CMK (cell line): ENCODE data around the gene TSHR.
"Not testable (repeated sequence)": the region's sequence is repeated elsewhere in the genome, so short reads cannot be mapped to it uniquely, and the experiment has no call there.

Experiments
- DNase-seq: peaks from one replicate; pipeline ENCODE4 v3.0.0-alpha.2; 2010; ENCODE audit warnings: low read depth

Gene TSHR

DNA sequence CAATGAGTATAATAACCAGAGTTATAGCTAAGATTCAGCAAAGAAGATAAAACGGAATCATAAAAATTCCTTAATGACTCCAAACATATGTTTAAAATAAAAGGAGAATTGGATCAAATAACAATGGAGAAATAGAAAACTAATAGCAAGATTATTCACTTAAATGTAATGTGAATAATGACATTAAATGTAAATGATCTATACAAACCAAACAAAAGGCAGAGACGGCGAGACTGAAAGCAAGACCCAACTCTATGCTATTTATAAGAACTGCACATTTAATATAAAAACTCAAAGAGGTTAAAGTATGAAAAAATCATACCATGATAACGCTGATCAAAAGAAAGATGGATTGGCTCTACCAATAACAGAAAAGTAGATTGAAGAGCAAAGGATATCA lies 3.9 kb upstream of the TSHR start:
- DNase-seq = no peak

- not testable (repeated sequence) for DNase-seq
Observed at GRCh38 chr14:80953211-80953610, 2.2 kb upstream of the TSHR start.

DNA sequence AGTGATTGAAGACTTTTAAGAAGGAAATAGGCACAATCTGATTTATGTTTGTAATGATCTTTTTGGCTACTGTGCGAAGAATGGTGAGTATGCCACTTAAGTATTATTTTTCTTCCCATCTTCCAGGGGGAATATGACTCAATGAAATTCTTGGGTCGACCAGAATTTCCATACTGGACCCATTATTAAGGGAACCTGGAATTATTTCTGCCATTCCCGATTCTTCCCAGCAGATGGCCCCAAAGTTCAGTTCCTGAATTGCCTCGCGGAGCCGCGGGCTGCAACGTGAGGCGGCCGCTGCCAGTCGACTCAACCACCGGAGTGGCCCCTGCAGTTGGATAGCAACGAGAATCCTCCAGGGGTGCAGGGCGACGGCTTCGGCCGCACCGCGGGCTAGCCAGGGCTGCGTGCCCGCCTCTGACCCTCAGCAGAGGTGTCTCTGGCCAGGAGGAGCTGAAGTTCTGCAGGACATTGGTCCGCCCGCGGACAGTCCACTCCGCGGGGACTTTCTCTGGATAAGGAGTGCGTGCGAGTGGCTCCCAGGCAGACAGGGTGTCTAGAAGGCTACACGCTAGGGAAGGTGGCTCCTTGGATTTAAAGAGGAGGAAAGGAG lies 628 bp upstream of the TSHR start:
- no peak for DNase-seq

DNA sequence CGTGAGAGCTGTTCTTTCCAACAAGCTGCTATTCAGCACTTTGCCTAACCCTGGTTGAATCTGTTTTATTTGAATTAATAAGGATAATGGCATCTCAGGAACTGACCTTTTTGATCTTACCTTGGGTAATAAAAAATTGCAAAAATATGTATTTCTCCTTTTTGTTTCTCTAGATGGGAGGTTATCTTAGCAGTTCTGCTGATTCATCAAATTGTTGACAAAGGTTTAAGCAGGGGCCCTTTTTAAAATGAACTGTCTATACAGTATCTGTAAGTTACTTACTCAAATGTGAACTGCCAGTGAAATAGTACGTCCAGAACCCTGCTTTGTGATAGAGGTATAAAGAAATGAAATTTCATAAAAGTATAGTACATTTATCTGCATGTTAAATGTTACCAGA lies 681 bp downstream of the TSHR start:
- DNase-seq = no peak

- DNase-seq = no peak
Observed at GRCh38 chr14:80956922-80957321, 1.5 kb downstream of the TSHR start.

GRCh38 chr14:80957613-80958012 lies 2.2 kb downstream of the TSHR start:
- no peak for DNase-seq

- no peak for DNase-seq
Observed at GRCh38 chr14:80958226-80958625, 2.8 kb downstream of the TSHR start.

- DNase-seq = no peak
Observed at GRCh38 chr14:80958939-80959338, 3.5 kb downstream of the TSHR start.

- DNase-seq = no peak
Observed at GRCh38 chr14:80959496-80959895, 4.1 kb downstream of the TSHR start.

GRCh38 chr14:80965037-80965436 lies 9.6 kb downstream of the TSHR start:
- DNase-seq = no peak

GRCh38 chr14:80973931-80974641 lies 18.7 kb downstream of the TSHR start:
- no peak for DNase-seq

DNA sequence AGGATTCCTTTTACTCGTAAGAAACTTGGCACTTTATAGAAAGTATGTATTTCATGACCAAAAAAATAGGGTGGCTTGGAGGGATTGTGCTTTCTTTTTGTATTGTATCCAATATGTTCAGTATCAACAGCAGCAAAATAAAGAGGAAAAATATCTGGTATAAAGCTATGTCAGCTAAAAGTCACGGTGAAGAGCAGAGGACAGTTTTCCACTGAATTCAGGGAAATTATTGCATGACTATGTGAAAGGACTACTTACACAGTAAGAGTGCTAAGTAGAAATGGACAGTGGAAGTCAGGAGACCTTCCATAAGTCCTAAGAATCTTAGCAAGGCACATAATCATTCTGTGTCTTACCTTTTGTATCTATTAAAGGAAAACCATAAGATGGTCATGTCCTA lies 19.3 kb downstream of the TSHR start:
- no peak for DNase-seq

DNA sequence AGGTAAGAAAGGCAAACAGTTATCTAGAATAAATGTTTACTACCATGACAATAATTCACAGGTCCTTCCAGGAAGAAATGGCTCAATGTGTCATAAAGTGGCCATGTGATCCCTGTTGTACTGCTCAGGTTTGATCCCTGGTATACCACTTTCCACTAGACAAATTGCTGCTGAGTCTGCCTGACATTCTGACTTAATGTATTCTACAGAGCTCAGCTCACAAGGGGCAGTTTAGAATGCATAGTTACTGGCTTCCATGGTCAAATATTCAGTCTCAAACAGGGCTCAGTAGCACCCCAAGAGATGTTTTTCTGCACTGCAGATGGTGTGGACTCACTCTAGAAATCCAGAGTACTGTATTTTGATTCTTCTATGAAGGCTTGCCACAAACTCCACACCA lies 21.8 kb downstream of the TSHR start:
- no peak for DNase-seq

DNA sequence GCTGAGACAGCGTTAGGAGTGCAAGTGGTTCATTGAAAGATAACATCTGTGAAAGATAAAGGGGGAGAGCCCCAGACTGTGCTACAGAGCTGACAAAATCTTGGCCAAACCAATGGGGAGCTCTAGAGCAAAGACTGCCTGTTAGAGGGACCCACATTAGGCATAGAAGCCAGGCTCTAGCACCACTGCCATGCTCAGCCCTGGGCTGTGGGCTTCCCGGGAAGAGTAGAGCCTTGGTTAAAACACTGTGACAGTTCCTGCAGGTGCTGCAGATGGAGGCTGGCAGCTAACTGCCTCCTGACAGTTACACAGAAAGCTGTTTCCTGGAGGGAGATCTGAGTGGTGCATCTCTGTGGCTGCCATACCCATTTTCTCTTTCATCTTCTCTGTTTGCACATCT lies 23.0 kb downstream of the TSHR start:
- DNase-seq = no peak

DNA sequence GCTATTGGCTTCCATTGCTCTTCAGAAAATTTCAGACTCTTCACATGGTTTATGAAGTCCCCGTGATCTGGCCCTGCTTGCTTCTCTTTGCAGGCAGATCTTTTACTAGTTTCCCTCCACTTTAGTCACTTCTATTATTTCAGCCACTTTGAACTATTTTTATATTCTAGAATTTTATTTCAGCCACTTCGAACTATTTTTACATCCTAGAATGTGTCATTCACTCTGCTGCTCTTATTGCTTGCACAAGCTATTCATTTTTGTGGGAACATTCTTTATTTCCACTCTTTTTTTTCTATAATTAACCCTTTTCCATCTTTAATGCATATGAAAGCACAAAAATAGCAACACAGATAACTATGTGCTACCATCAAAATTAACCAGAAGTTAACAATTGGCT lies 24.5 kb downstream of the TSHR start:
- no peak for DNase-seq

GRCh38 chr14:80981156-80981555 lies 25.7 kb downstream of the TSHR start:
- DNase-seq = no peak

- DNase-seq = no peak
Observed at GRCh38 chr14:80981673-80982072, 26.3 kb downstream of the TSHR start.

DNA sequence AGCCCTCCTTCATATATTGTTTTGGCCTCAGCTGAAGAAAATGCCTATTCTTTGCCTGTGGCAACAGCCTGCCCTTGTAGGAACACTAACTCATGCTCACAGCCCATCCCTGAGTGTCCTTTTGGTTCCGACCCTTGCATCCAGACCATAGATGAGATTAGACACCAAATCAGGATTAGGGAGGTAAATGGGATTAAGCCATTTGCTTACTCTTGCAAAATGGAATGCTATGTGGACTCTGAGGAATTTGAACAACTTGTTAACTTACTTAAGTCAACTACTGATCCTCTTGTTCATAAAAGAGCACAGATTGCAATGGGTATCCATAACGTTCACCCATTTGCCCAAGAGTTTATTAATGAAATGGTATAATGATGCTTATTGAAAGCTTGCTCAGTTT lies 27.3 kb downstream of the TSHR start:
- no peak for DNase-seq

GRCh38 chr14:80987235-80988032 lies 32.0 kb downstream of the TSHR start:
- DNase-seq = peak; percentile 32

- no peak for DNase-seq
Observed at GRCh38 chr14:80988192-80988591, 32.8 kb downstream of the TSHR start.

DNA sequence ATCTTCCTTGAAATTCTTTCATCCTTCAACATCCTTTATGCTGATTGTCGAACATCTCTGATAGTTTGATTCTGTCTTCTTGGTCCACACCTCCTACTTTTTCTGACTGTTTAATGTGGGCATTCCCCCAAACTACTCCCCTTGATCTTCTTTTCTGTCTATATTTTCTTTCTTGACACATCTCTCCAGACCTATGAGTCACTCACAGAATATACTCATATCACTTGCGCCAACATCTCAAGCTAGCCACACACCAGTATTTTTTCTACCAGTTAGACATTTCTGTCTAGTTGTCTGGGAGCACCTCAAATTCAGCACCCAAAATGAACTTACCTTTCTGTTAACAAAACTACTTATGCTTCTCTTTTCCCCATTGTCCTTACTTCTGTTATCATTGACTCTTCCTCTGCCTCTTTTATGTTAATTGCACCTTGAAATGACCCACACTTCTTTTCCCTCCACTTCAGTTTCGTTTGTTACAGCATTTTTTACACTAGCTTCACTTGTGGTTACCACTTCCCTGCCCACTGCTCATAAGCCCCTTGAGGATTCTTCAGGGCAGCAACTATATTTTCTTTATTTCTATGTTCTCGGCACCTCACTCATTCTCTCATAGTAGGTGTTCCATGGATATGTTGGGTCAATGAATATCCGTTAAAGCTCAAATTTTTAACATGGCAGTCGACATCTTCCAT lies 33.5 kb downstream of the TSHR start:
- DNase-seq = no peak

DNA sequence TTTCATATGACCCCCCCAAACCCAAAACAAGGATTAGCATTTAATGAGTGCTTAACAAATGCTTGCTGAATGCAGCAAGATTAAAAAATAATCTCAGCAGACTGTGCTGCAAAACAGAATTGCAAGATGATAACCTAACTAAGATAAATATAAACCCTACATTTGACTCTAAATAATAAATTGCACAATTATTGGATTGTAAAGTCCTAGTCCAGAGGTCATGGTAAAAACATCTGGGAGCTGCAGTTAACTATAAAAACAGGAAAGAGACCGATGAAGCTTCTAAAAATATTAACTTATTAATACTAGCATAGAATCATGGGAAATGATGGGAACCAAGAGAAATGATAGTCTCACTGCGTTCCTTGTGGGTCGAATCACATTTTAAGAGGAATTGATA lies 37.2 kb downstream of the TSHR start:
- no peak for DNase-seq
